Fibroblast of villous mesenchyme (primary cell): Measurements from ENCODE around the gene LAD1. TPM values are rescaled to one million over a fixed set of nuclear protein-coding genes. Genes with fewer than 3 reads are reported as not detected.

Experiments
- DNase-seq: peaks from one replicate; pipeline ENCODE4 v3.0.0-alpha.2; 2010; ENCODE audit warnings: low read depth
- H3K4me3 ChIP-seq: 2 replicates; pipeline ENCODE4 v1.5.1; 2011; ENCODE audit warnings: low read depth, mild to moderate bottlenecking, low read length
- CTCF ChIP-seq: IDR thresholded peaks from 2 replicates; pipeline ENCODE4 v1.5.1; 2012; ENCODE audit warnings: low read depth, mild to moderate bottlenecking, low read length; ENCODE audit not compliant: insufficient read depth
- total RNA-seq: library from RNA; depleted of rRNA; stranded (reverse); fragments of >200 nt; gene quantifications from 2 replicates; pipeline ENCODE4 v1.2.3, GENCODE V29; 2012

Gene LAD1
- total RNA-seq, 1 donor = not detected

GRCh38 chr1:201377611-201378092 lies 21.5 kb downstream of the LAD1 start, which contains the start of gene TNNT2:
TNNT2 (minus strand) TSS chr1:201377680; CDS start chr1:201373254, 4,426 bp downstream.
- no peak for TF ChIP-seq CTCF
- peak; percentile 74 for DNase-seq
- H3K4me3 ChIP-seq = no peak within 1 kb of the TSS

- peak; percentile 66 for TF ChIP-seq CTCF
- peak; percentile 18 for DNase-seq
- H3K4me3 ChIP-seq = no peak overlapping the region
Measured at GRCh38 chr1:201376464-201377374, 22.4 kb downstream of the LAD1 start.

GRCh38 chr1:201376107-201376463 lies 23.0 kb downstream of the LAD1 start:
- H3K4me3 ChIP-seq = no peak overlapping the region
- DNase-seq = no peak
- TF ChIP-seq CTCF = no peak

- no peak overlapping the region for H3K4me3 ChIP-seq
- DNase-seq = no peak
- TF ChIP-seq CTCF = peak; percentile 18
Measured at GRCh38 chr1:201375169-201375568, 24.0 kb downstream of the LAD1 start.

GRCh38 chr1:201374364-201374763 lies 24.8 kb downstream of the LAD1 start:
- DNase-seq = no peak
- TF ChIP-seq CTCF = no peak
- H3K4me3 ChIP-seq = no peak overlapping the region

GRCh38 chr1:201371792-201372191 lies 27.3 kb downstream of the LAD1 start:
- DNase-seq = no peak
- TF ChIP-seq CTCF = no peak
- H3K4me3 ChIP-seq = no peak overlapping the region
